ENCODE data around the gene SART3.

The SART3 gene

DNA sequence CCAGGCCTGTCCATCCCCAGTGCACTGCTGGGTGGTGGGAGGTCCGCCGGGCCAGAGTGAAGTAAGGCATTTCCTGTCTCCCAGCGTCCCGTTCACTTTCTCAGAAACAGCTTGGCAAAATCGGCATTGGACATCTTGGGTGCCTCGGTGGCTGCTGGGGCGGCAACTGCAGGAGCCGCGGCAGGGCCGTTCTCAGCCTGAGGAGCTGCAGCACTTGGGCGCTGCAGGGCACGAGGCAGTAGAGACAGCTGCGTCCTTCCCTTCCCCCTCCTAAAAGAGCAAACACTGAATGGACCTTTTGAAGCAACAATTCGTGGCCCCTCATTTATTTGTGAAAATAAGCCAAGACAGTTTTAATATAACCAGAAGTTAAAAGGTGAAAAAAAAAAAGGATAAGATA is 37.6 kb downstream of the SART3 start:
- Mint-ChIP-seq H3K27me3 (ENCODE audit: low read depth) (no peaks in the 10 kb centered on the region), H3K4me3 (no peak overlapping the region), H3K4me1 (peaks cover 19% of the 10 kb centered on the region), H3K27ac (peak overlapping the region in 2 of 3 experiments; percentile 41 to 61), H3K9me3 (no peaks in the 10 kb centered on the region), H3K36me3 (ENCODE audit: low read depth) (peaks cover 80% of the 10 kb centered on the region)
- TF ChIP-seq, protein P1, sequence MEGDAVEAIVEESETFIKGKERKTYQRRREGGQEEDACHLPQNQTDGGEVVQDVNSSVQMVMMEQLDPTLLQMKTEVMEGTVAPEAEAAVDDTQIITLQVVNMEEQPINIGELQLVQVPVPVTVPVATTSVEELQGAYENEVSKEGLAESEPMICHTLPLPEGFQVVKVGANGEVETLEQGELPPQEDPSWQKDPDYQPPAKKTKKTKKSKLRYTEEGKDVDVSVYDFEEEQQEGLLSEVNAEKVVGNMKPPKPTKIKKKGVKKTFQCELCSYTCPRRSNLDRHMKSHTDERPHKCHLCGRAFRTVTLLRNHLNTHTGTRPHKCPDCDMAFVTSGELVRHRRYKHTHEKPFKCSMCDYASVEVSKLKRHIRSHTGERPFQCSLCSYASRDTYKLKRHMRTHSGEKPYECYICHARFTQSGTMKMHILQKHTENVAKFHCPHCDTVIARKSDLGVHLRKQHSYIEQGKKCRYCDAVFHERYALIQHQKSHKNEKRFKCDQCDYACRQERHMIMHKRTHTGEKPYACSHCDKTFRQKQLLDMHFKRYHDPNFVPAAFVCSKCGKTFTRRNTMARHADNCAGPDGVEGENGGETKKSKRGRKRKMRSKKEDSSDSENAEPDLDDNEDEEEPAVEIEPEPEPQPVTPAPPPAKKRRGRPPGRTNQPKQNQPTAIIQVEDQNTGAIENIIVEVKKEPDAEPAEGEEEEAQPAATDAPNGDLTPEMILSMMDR (IDR thresholded peaks at IDR 0.05; ENCODE audit: unreplicated experiment in 3 of 3), result no peak

- H3K9me3 Mint-ChIP-seq, result no peaks in the 10 kb centered on the region
- H3K4me3 Mint-ChIP-seq, result no peak overlapping the region
- H3K36me3 Mint-ChIP-seq (ENCODE audit: low read depth), result peaks cover 53% of the 10 kb centered on the region
- H3K4me1 Mint-ChIP-seq, result peaks cover 26% of the 10 kb centered on the region
- TF ChIP-seq, protein P1 (IDR thresholded peaks at IDR 0.05; ENCODE audit: unreplicated experiment in 3 of 3), result no peak
- H3K27ac Mint-ChIP-seq, result no peak overlapping the region
- no peaks in the 10 kb centered on the region for H3K27me3 Mint-ChIP-seq (ENCODE audit: low read depth)
These were observed 41.4 kb downstream of the SART3 start for GRCh38 chr12:108519558-108519957.

GRCh38 chr12:108518716-108519496 is 42.1 kb downstream of the SART3 start:
- H3K4me1 Mint-ChIP-seq, result peaks cover 26% of the 10 kb centered on the region
- peaks cover 48% of the 10 kb centered on the region for H3K36me3 Mint-ChIP-seq (ENCODE audit: low read depth)
- TF ChIP-seq, protein P1 (IDR thresholded peaks at IDR 0.05; ENCODE audit: unreplicated experiment in 3 of 3), result no peak
- H3K9me3 Mint-ChIP-seq, result no peaks in the 10 kb centered on the region
- H3K4me3 Mint-ChIP-seq, result peak overlapping the region in 2 of 3 experiments; percentile 56 to 75
- no peaks in the 10 kb centered on the region for H3K27me3 Mint-ChIP-seq (ENCODE audit: low read depth)
- H3K27ac Mint-ChIP-seq, result no peak overlapping the region

- peaks cover 20% of the 10 kb centered on the region for H3K4me1 Mint-ChIP-seq
- H3K9me3 Mint-ChIP-seq, result no peaks in the 10 kb centered on the region
- H3K27ac Mint-ChIP-seq, result no peak overlapping the region
- no peaks in the 10 kb centered on the region for H3K27me3 Mint-ChIP-seq (ENCODE audit: low read depth)
- H3K4me3 Mint-ChIP-seq, result peak overlapping the region in 2 of 3 experiments; percentile 56 to 75
- TF ChIP-seq, protein P1 (IDR thresholded peaks at IDR 0.05; ENCODE audit: unreplicated experiment in 3 of 3), result no peak
- peaks cover 41% of the 10 kb centered on the region for H3K36me3 Mint-ChIP-seq (ENCODE audit: low read depth)
These were observed 42.8 kb downstream of the SART3 start for GRCh38 chr12:108518101-108518715.

DNA sequence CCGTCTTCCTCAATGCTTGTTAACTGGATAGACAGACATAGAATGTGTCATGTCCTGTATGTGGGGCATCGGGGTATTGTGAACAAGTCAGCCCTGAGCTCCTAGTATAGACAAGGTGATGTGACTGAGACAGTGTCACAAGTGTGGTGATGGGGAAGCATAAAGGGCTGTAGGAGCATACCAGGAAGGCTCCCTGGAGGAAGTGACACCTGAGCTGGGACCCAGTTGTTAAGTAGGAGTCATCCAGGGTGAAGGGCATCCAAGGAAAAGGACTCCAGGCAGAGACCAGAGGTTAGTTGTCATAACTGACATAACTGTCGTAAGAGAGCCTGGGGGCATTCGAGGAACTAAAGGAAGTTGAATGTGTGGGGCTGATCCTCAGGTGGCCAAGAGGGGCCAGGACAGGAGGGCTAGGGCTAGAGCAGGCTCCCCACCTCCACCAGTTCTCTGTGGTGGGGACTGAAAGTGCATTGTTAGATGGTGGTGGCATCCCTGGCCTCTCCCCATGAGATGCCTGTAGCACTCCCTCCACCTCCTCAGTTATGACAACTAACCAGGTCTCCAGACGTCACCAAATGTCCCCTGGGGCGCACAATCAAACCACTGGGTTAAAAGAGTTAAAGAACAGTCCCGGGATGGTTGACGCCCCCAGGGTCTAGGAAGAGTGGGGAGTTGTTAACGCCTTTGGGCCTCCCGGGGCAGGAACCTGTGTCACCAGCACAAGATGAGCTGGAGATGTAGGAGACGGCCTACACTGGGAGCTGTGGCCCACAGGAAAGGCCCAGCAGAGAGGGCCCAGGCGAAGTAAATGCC is 43.5 kb downstream of the SART3 start:
- peaks cover 37% of the 10 kb centered on the region for H3K36me3 Mint-ChIP-seq (ENCODE audit: low read depth)
- no peak overlapping the region for H3K27ac Mint-ChIP-seq
- no peaks in the 10 kb centered on the region for H3K9me3 Mint-ChIP-seq
- no peaks in the 10 kb centered on the region for H3K27me3 Mint-ChIP-seq (ENCODE audit: low read depth)
- peak overlapping the region; percentile 90 to 96 (median 94) for H3K4me3 Mint-ChIP-seq
- peaks cover 16% of the 10 kb centered on the region for H3K4me1 Mint-ChIP-seq
- TF ChIP-seq, protein P1 (IDR thresholded peaks at IDR 0.05; ENCODE audit: unreplicated experiment in 3 of 3), result no peak
